Measurements from ENCODE around the gene MYO16.
"Not testable (repeated sequence)": the region's sequence is repeated elsewhere in the genome, so short reads cannot be mapped to it uniquely, and the experiment has no call there.

MYO16 gene

GRCh38 chr13:109200556-109200955 lies 571.1 kb downstream of the MYO16 start:
- no peak for DNase-seq (ENCODE audit: low spot score)

GRCh38 chr13:109203587-109203986 lies 574.2 kb downstream of the MYO16 start:
- DNase-seq (ENCODE audit: low spot score) = no peak

GRCh38 chr13:109204252-109204651 lies 574.8 kb downstream of the MYO16 start:
- DNase-seq (ENCODE audit: low spot score) = no peak

- DNase-seq (ENCODE audit: low spot score) = no peak
These were observed 575.2 kb downstream of the MYO16 start for GRCh38 chr13:109204657-109205056.

GRCh38 chr13:109205315-109205714 lies 575.9 kb downstream of the MYO16 start:
- no peak for DNase-seq (ENCODE audit: low spot score)

- no peak for DNase-seq (ENCODE audit: low spot score)
These were observed 577.2 kb downstream of the MYO16 start for GRCh38 chr13:109206616-109207015.

GRCh38 chr13:109207622-109208021 lies 578.2 kb downstream of the MYO16 start:
- no peak for DNase-seq (ENCODE audit: low spot score)

- DNase-seq (ENCODE audit: low spot score) = no peak
These were observed 579.1 kb downstream of the MYO16 start for GRCh38 chr13:109208522-109208921.

GRCh38 chr13:109209526-109209925 lies 580.1 kb downstream of the MYO16 start:
- no peak for DNase-seq (ENCODE audit: low spot score)

- no peak for DNase-seq (ENCODE audit: low spot score)
These were observed 582.2 kb downstream of the MYO16 start for GRCh38 chr13:109211616-109212015.

- DNase-seq (ENCODE audit: low spot score) = no peak
These were observed 583.2 kb downstream of the MYO16 start for GRCh38 chr13:109212650-109213049.

- no peak for DNase-seq (ENCODE audit: low spot score)
These were observed 584.3 kb downstream of the MYO16 start for GRCh38 chr13:109213714-109214113.

GRCh38 chr13:109214393-109214792 lies 585.0 kb downstream of the MYO16 start:
- no peak for DNase-seq (ENCODE audit: low spot score)

- no peak for DNase-seq (ENCODE audit: low spot score)
These were observed 586.0 kb downstream of the MYO16 start for GRCh38 chr13:109215377-109215776.

- DNase-seq (ENCODE audit: low spot score) = not testable (repeated sequence)
These were observed 588.1 kb downstream of the MYO16 start for GRCh38 chr13:109217510-109217909.

- DNase-seq (ENCODE audit: low spot score) = no peak
These were observed 591.2 kb downstream of the MYO16 start for GRCh38 chr13:109220631-109221030.

- no peak for DNase-seq (ENCODE audit: low spot score)
These were observed 594.6 kb downstream of the MYO16 start for GRCh38 chr13:109224033-109224432.

GRCh38 chr13:109226631-109227030 lies 597.2 kb downstream of the MYO16 start:
- DNase-seq (ENCODE audit: low spot score) = no peak

- no peak for DNase-seq (ENCODE audit: low spot score)
These were observed 598.0 kb downstream of the MYO16 start for GRCh38 chr13:109227344-109227940.

- no peak for DNase-seq (ENCODE audit: low spot score)
These were observed 598.8 kb downstream of the MYO16 start for GRCh38 chr13:109228211-109228610.

- DNase-seq (ENCODE audit: low spot score) = no peak
These were observed 602.5 kb downstream of the MYO16 start for GRCh38 chr13:109231888-109232287.

GRCh38 chr13:109233293-109233692 lies 603.9 kb downstream of the MYO16 start:
- DNase-seq (ENCODE audit: low spot score) = no peak

- DNase-seq (ENCODE audit: low spot score) = no peak
These were observed 606.5 kb downstream of the MYO16 start for GRCh38 chr13:109235901-109236300.

- no peak for DNase-seq (ENCODE audit: low spot score)
These were observed 611.7 kb downstream of the MYO16 start for GRCh38 chr13:109241160-109241559.

All from CD4-positive, alpha-beta T cell treated with Interleukin-6 at 100 ng/mL for 8 hours (primary cell).